B cell (primary cell): Measurements from ENCODE around the gene ST6GALNAC1. TPM values are rescaled to one million over a fixed set of nuclear protein-coding genes. Genes with fewer than 3 reads are reported as not detected.
"Not testable (repeated sequence)": the region's sequence is repeated elsewhere in the genome, so short reads cannot be mapped to it uniquely, and the experiment has no call there.

ENCODE experiments used
- ATAC-seq: fragments of 200-7000 bp; cut with Tn5 transposase; one replicate; pipeline ENCODE4 v1.10.0; 2021; ENCODE audit warnings: low read depth, mild to moderate bottlenecking, moderate number of reproducible peaks, moderate library complexity
- CTCF ChIA-PET: fragments of 350-600 bp; sonication (Branson Sonifier 250); formaldehyde crosslinking; loops from one replicate; lab custom pipeline; 2021; ENCODE audit warnings: antibody characterized with exemption, inconsistent platforms; lab: Charles Lee
- POLR2A ChIA-PET: fragments of 350-600 bp; sonication (Branson Sonifier 250); formaldehyde crosslinking; loops from one replicate; lab custom pipeline; 2021; ENCODE audit warnings: antibody characterized with exemption; lab: Charles Lee
- DNase-seq: peaks from one replicate; pipeline ENCODE4 v3.0.0; 2013
- H2AFZ ChIP-seq: 2 replicates; pipeline ENCODE4 v1.6.1; 2012; ENCODE audit warnings: mild to moderate bottlenecking, low read depth, low read length; ENCODE audit not compliant: insufficient read depth, poor library complexity, severe bottlenecking
- H3K27ac ChIP-seq, 2 donors: 1 replicate in 1 of 2; 2 replicates in 1 of 2; pipeline ENCODE4 v1.5.1; 2012 to 2013; ENCODE audit warnings: low read length in 2 of 2, mild to moderate bottlenecking in 2 of 2, moderate library complexity in 1 of 2
- H3K27me3 ChIP-seq, 4 experiments: fragments of 200-600 bp in 1 of 4; sonication (generic) in 1 of 4; replicated peaks in 1 of 4; 1 replicate in 2 of 4; 2 replicates in 2 of 4; pipeline versions ENCODE4 v1.6.1 to v1.7.0; 2013 to 2016; ENCODE audit warnings: low read length in 3 of 4, mild to moderate bottlenecking in 2 of 4, mixed read lengths in 1 of 4, moderate library complexity in 1 of 4; ENCODE audit not compliant: insufficient read depth in 4 of 4, control insufficient read depth in 3 of 4; ENCODE audit errors: control extremely low read depth in 1 of 4
- H3K36me3 ChIP-seq, 2 experiments: replicated peaks in 1 of 2; 1 replicate in 1 of 2; 2 replicates in 1 of 2; pipeline versions ENCODE4 v1.6.1 to v1.7.1; 2013; ENCODE audit warnings: low read length in 1 of 2; ENCODE audit not compliant: insufficient read depth in 2 of 2, control insufficient read depth in 1 of 2; ENCODE audit errors: control extremely low read depth in 1 of 2, extremely low read depth in 1 of 2
- H3K4me1 ChIP-seq, 2 donors: fragments of 200-600 bp in 1 of 2; sonication (generic) in 1 of 2; 1 replicate in 1 of 2; 2 replicates in 1 of 2; pipeline versions ENCODE4 v1.5.1 to v1.6.1; 2013 to 2017; ENCODE audit warnings: low read length in 2 of 2; ENCODE audit not compliant: control insufficient read depth in 2 of 2, insufficient read depth in 2 of 2
- H3K4me2 ChIP-seq: replicated peaks from 2 replicates; pipeline ENCODE3; 2012; ENCODE audit warnings: mild to moderate bottlenecking, low read depth, low read length; ENCODE audit not compliant: poor library complexity, severe bottlenecking
- H3K4me3 ChIP-seq, 5 experiments: fragments of 200-600 bp in 1 of 5; sonication (generic) in 1 of 5; 1 replicate in 3 of 5; 2 replicates in 2 of 5; pipeline versions ENCODE4 v1.5.1 to v1.7.0; 2011 to 2016; ENCODE audit warnings: low read length in 4 of 5, mild to moderate bottlenecking in 4 of 5, low read depth in 2 of 5, control low read depth in 1 of 5, moderate library complexity in 1 of 5; ENCODE audit not compliant: insufficient read depth in 1 of 5; ENCODE audit errors: control extremely low read depth in 1 of 5, extremely low read depth in 1 of 5
- H3K79me2 ChIP-seq: fragments of 200-600 bp; sonication (generic); one replicate; pipeline ENCODE4 v1.6.0; 2016; ENCODE audit warnings: low read length; ENCODE audit not compliant: control insufficient read depth, insufficient read depth
- H3K9ac ChIP-seq: fragments of 200-600 bp; sonication (generic); 2 replicates; pipeline ENCODE4 v1.6.1; 2017; ENCODE audit warnings: mild to moderate bottlenecking, low read length, moderate library complexity
- H3K9me3 ChIP-seq, 3 donors: one replicate each; pipeline versions ENCODE4 v1.6.1 to v1.7.1; 2013; ENCODE audit warnings: low read length in 2 of 3; ENCODE audit not compliant: control insufficient read depth in 2 of 3, insufficient read depth in 1 of 3; ENCODE audit errors: control extremely low read depth in 1 of 3
- H4K20me1 ChIP-seq: 2 replicates; pipeline ENCODE4 v1.6.0; 2012; ENCODE audit warnings: mild to moderate bottlenecking, low read length; ENCODE audit not compliant: insufficient read depth, control insufficient read depth, poor library complexity, severe bottlenecking
- H3K27ac Mint-ChIP-seq: one replicate; pipeline ENCODE4 v1.8.0; 2021; ENCODE audit warnings: mixed read lengths
- H3K27me3 Mint-ChIP-seq: one replicate; pipeline ENCODE4 v1.8.0; 2021; ENCODE audit warnings: mixed read lengths
- H3K4me1 Mint-ChIP-seq: one replicate; pipeline ENCODE4 v1.8.0; 2021; ENCODE audit warnings: mixed read lengths
- H3K4me3 Mint-ChIP-seq: one replicate; pipeline ENCODE4 v1.8.0; 2021; ENCODE audit warnings: mixed read lengths
- H3K9me3 Mint-ChIP-seq: one replicate; pipeline ENCODE4 v1.8.0; 2022; ENCODE audit warnings: mixed read lengths; ENCODE audit not compliant: insufficient read depth
- CTCF ChIP-seq: fragments of 200-600 bp; IDR thresholded peaks from one replicate; pipeline ENCODE4 v1.8.0; 2022; ENCODE audit warnings: antibody characterized with exemption, mild to moderate bottlenecking
- EZH2 ChIP-seq: IDR thresholded peaks from 2 replicates; pipeline ENCODE4 v1.6.1; 2012; ENCODE audit warnings: borderline replicate concordance, low read depth, mild to moderate bottlenecking, moderate library complexity, low read length; ENCODE audit not compliant: insufficient read depth, poor library complexity, severe bottlenecking
- WGBS: methylation state at CpG from one replicate; pipeline ENCODE4 v1.1.5; 2013; ENCODE audit warnings: missing lambda C conversion rate; ENCODE audit not compliant: insufficient coverage; 5-methylcytosine and 5-hydroxymethylcytosine counted together
- intact Hi-C: fragments of 100-400 bp; cut with micrococcal nuclease; formaldehyde crosslinking; loops from one replicate; pipeline ENCODE4 v1.10.0; 2022
- polyA plus RNA-seq: library from polyadenylated mRNA; depleted of rRNA; stranded (reverse); fragments of >200 nt; gene quantifications from 2 replicates; pipeline ENCODE4 v1.2.3, GENCODE V29; 2012
- total RNA-seq, 2 donors: library from RNA; stranded (reverse); fragments of 120-200 nt in 1 of 2; gene quantifications; 1 replicate in 1 of 2; 2 replicates in 1 of 2; pipeline versions ENCODE4 v1.2.3 to v1.2.4, GENCODE V29; 2013 to 2022

Gene ST6GALNAC1
- total and polyA plus RNA-seq, 2 donors (not counting 1 experiment from before 2014, with no cell fraction given): not detected

GRCh38 chr17:76636486-76637206 is 6.9 kb downstream of the ST6GALNAC1 start:
- DNase-seq, H3K27me3 ChIP-seq, H3K4me1 ChIP-seq, intact Hi-C loops, H3K9me3 ChIP-seq, H3K4me3 Mint-ChIP-seq, H3K36me3 ChIP-seq, H3K9ac ChIP-seq, POLR2A ChIA-PET, H3K79me2 ChIP-seq, H2AFZ ChIP-seq, ATAC-seq, H3K4me3 ChIP-seq, H3K9me3 Mint-ChIP-seq, H3K27ac Mint-ChIP-seq, H3K27ac ChIP-seq, H3K4me1 Mint-ChIP-seq, H4K20me1 ChIP-seq, H3K4me2 ChIP-seq: not testable (repeated sequence)
- CTCF ChIA-PET: interaction anchor here (1.0 to 4.0 kb wide), 2 partner anchors 13 kb away, joined by 3 to 20 read pairs; no protein-coding TSS in a partner anchor
- peaks cover 22% of the 10 kb centered on the region for H3K27me3 Mint-ChIP-seq
- 93% methylated on average over 16 of the region's 27 CpGs for WGBS

- intact Hi-C loops: no loop called here
- DNase-seq (no peak), ATAC-seq (no peak)
- ChIA-PET CTCF (interaction anchor here (1.0 kb wide), 1 partner anchor 12 kb away, joined by 3 read pairs; no protein-coding TSS in a partner anchor), POLR2A (no interaction called here)
- Mint-ChIP-seq H3K4me3 (no peak overlapping the region), H3K27me3 (peaks cover 22% of the 10 kb centered on the region), H3K9me3 (no peaks in the 10 kb centered on the region), H3K4me1 (no peaks in the 10 kb centered on the region), H3K27ac (no peak overlapping the region)
- Histone ChIP-seq H3K79me2 (no peaks in the 10 kb centered on the region), H3K9ac (no peak overlapping the region), H2AFZ (no peak overlapping the region), H3K4me1 (no peaks in the 10 kb centered on the region), H4K20me1 (no peaks in the 10 kb centered on the region), H3K4me3 (no peak overlapping the region), H3K27me3 (peaks cover 0 to 9% (median 2%) of the 10 kb centered on the region in 4 experiments), H3K4me2 (no peak overlapping the region), H3K36me3 (no peaks in the 10 kb centered on the region), H3K27ac (no peak overlapping the region), H3K9me3 (no peaks in the 10 kb centered on the region)
- TF ChIP-seq CTCF (no peak), EZH2 (no peak)
- WGBS: 93% methylated on average over 3 of the region's 8 CpGs
Measured at GRCh38 chr17:76635659-76636360, 7.7 kb downstream of the ST6GALNAC1 start.
